Middle frontal gyrus (tissue), 1 donor: ENCODE results near the gene NME7.
A peak's percentile ranks its signal among the peaks of the same experiment; 100 is the strongest.

Experiments
- DNase-seq: peaks from one replicate; pipeline ENCODE4 v3.0.0-alpha.2; 2015; ENCODE audit warnings: low spot score; ENCODE audit errors: extremely low spot score

The NME7 gene

GRCh38 chr1:169087876-169088275 lies 279.7 kb downstream of the NME7 start:
- no peak for DNase-seq

- peak; percentile 20 for DNase-seq
Observed at GRCh38 chr1:169086603-169087455, 280.8 kb downstream of the NME7 start.

- no peak for DNase-seq
Observed at GRCh38 chr1:169085911-169086310, 281.7 kb downstream of the NME7 start.
